Lower lobe of right lung (tissue), 2 donors: ENCODE data around the gene SLC17A9. TPM values are rescaled to one million over a fixed set of nuclear protein-coding genes. Genes with fewer than 3 reads are reported as not detected.
"Not testable (repeated sequence)": the region's sequence is repeated elsewhere in the genome, so short reads cannot be mapped to it uniquely, and the experiment has no call there.

Source experiments
- ATAC-seq, 2 donors: fragments of 200-7000 bp; cut with Tn5 transposase; one replicate each; pipeline ENCODE4 v1.9.1; 2020 to 2022; ENCODE audit warnings: mild to moderate bottlenecking in 2 of 2, moderate library complexity in 2 of 2
- DNase-seq: peaks from one replicate; pipeline ENCODE4 v3.0.0-alpha.2; 2020
- H3K27ac ChIP-seq: fragments of 200-600 bp; one replicate; pipeline ENCODE4 v1.8.0; 2022
- H3K27me3 ChIP-seq: fragments of 200-600 bp; one replicate; pipeline ENCODE4 v1.8.0; 2022; ENCODE audit warnings: low read depth
- H3K36me3 ChIP-seq: fragments of 200-600 bp; one replicate; pipeline ENCODE4 v1.8.0; 2022; ENCODE audit warnings: mild to moderate bottlenecking
- H3K4me1 ChIP-seq: fragments of 200-600 bp; one replicate; pipeline ENCODE4 v1.8.0; 2022
- H3K4me3 ChIP-seq: fragments of 200-600 bp; one replicate; pipeline ENCODE4 v1.8.0; 2022; ENCODE audit warnings: mild to moderate bottlenecking
- H3K9me3 ChIP-seq: fragments of 200-600 bp; one replicate; pipeline ENCODE4 v1.8.0; 2022
- intact Hi-C: fragments of 100-400 bp; cut with DNase I; formaldehyde crosslinking; loops from one replicate; pipeline ENCODE4 v1.11.0; 2022
- total RNA-seq: library from RNA; stranded (reverse); fragmentation: NEBNext Ultra II Directional; extraction: Animal tissue kit (Norgen Biotek cat#: 25700); gene quantifications from one replicate; pipeline ENCODE4 v1.2.1, GENCODE V29; 2021
- TF ChIP-seq, protein P1 (sequence below): fragments of 200-600 bp; IDR thresholded peaks from one replicate; pipeline ENCODE4 v1.8.0; 2022; ENCODE audit warnings: antibody characterized with exemption, mild to moderate bottlenecking
- donor health status: DM: no; HTN: yes; CAD: no; lungs with severe emphysema.

The SLC17A9 gene
- total RNA-seq, 1 donor from 2014 or later = 10.4 TPM

DNA sequence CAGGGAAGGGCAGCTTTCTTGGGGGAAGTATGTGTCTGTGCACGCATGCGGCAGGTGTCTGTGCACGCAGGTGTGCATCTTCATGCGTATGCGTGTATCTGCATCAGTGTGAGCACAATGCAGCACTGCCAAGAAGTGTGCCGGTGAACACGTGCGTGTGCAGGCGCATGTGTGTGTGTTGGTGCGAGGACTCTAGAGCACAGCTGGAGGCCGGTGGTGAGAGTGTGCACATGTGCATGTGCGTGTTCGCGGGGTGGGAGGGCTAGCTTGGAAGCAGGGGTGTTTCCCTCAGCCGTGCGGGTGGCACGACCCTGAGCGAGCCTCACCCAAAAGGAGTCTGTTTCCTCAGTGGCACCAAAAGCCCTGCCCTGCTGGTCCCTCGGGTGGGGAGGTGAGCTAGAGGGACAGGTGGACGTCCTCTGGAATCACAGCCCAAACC is 7.5 kb downstream of the SLC17A9 start:
- intact Hi-C loops = no loop called here

DNA sequence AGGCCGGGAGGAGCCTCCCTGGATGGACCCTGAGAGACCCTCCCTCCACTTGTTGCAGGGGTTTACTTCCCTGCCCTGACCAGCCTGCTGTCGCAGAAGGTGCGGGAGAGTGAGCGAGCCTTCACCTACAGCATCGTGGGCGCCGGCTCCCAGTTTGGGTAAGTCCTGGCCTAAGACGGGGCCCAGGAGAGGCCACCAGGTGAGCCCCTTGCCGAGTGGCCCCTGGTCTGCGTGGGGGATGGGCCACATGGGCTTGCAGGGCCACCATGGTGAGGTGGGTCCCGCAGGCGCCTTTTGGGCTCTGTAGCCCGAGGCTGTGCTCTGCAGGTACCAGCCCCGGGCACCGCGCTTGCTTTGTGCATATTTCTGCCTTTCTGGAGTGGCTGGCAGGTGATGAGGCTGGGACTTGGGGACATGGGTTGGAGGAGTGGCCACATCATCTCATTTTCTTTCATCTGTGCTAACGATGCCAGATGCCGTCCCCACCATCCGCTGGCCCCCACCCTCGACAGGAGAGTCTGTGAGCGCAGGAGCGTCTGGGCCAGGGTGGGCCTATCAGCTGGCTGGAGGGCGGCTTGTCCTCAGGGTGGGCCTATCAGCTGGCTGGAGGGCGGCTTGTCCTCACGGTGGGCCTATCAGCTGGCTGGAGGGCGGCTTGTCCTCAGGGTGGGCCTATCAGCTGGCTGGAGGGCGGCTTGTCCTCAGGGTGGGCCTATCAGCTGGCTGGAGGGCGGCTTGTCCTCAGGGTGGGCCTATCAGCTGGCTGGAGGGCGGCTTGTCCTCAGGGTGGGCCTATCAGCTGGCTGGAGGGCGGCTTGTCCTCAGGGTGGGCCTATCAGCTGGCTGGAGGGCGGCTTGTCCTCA is 8.2 kb downstream of the SLC17A9 start:
- H3K27ac ChIP-seq, H3K36me3 ChIP-seq, intact Hi-C loops, DNase-seq, ATAC-seq, H3K9me3 ChIP-seq, H3K4me3 ChIP-seq, H3K4me1 ChIP-seq, H3K27me3 ChIP-seq: not testable (repeated sequence)

More for the DNA sequence above, 7.5 kb downstream of the SLC17A9 start:
- Histone ChIP-seq H3K36me3 (peaks cover 6% of the 10 kb centered on the region), H3K4me3 (no peak overlapping the region), H3K4me1 (no peaks in the 10 kb centered on the region), H3K27ac (no peak overlapping the region), H3K27me3 (no peaks in the 10 kb centered on the region), H3K9me3 (no peaks in the 10 kb centered on the region)
- DNase-seq = no peak
- no peak for ATAC-seq
- TF ChIP-seq, protein P1, sequence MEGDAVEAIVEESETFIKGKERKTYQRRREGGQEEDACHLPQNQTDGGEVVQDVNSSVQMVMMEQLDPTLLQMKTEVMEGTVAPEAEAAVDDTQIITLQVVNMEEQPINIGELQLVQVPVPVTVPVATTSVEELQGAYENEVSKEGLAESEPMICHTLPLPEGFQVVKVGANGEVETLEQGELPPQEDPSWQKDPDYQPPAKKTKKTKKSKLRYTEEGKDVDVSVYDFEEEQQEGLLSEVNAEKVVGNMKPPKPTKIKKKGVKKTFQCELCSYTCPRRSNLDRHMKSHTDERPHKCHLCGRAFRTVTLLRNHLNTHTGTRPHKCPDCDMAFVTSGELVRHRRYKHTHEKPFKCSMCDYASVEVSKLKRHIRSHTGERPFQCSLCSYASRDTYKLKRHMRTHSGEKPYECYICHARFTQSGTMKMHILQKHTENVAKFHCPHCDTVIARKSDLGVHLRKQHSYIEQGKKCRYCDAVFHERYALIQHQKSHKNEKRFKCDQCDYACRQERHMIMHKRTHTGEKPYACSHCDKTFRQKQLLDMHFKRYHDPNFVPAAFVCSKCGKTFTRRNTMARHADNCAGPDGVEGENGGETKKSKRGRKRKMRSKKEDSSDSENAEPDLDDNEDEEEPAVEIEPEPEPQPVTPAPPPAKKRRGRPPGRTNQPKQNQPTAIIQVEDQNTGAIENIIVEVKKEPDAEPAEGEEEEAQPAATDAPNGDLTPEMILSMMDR = no peak

DNA sequence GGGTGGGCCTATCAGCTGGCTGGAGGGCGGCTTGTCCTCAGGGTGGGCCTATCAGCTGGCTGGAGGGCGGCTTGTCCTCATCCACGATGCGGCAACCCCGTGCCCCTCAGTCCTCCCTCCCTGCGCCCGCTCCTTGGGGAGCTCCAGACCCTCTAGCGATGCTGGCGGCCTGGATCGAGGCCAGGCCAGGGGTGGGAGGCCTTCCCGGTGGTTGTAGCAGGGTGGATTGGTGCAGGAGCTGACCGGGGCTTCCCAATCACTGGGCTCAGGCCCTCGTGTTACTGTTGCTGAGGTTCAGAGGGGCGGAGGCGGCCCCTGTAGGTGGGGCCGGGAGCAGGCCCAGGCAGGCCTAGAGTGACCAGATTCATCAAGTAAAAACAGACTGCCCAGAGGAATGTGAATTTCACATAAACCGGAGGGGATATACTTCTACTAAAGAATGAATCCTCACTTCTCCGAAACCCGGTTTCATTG is 8.8 kb downstream of the SLC17A9 start:
- DNase-seq (no peak), ATAC-seq (no peak)
- intact Hi-C loops = no loop called here
- no peaks in the 10 kb centered on the region for H3K9me3 ChIP-seq
- H3K36me3 ChIP-seq = peaks cover 6% of the 10 kb centered on the region
- no peak overlapping the region for H3K27ac ChIP-seq
- no peaks in the 10 kb centered on the region for H3K4me1 ChIP-seq
- H3K4me3 ChIP-seq = no peak overlapping the region
- TF ChIP-seq, protein P1 = no peak
- no peaks in the 10 kb centered on the region for H3K27me3 ChIP-seq

DNA sequence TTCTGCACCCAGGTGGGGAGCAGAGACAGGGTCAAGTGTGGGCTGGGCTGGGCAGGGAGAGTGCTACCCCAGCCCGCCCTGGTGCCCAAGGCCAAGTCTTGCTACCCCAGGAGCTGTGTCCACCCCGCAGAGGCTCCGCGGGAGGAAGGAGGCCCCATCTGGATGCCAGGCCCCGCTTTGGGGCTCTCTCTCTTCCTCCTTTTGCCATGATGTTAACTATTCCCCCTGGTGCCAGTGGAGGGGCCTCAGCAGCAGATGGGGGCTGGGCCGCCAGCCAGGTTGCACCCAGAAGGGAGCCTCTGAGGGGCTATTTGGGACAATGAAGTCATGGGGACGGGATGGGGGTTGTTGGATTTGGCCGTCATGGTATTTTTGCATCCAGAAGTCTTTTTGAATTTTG is 9.3 kb downstream of the SLC17A9 start:
- Histone ChIP-seq H3K27ac (no peak overlapping the region), H3K27me3 (no peaks in the 10 kb centered on the region), H3K36me3 (peaks cover 6% of the 10 kb centered on the region), H3K9me3 (no peaks in the 10 kb centered on the region), H3K4me3 (no peak overlapping the region), H3K4me1 (no peaks in the 10 kb centered on the region)
- ATAC-seq (no peak), DNase-seq (no peak)
- intact Hi-C loops = no loop called here
- TF ChIP-seq, protein P1 = no peak

DNA sequence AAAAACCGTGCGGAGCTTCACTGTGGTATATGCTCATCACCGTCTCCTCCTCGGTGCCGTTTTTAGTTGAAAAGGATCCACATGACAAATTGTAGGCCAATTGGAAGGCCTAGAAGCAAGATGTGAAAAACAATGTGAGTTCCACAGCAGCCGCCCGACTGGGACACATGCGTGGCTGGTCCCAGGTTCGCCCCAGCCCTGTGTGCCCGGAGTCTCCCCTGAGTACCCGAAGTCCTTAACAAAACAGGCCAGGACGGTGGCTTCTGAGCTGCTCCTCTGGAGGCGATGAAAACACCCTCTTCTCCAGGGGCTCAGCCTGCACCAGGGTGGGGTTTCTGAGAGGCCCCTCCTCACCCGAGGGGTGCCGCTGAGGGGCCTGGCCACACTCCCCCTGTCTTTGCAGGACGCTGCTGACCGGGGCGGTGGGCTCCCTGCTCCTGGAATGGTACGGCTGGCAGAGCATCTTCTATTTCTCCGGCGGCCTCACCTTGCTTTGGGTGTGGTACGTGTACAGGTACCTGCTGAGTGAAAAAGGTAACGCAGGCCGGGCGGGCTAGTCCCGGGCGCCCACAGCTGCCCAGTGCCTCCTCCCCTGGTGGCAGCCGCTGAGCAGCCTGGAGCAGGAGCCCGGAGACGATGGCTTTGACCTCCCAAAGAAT is 9.8 kb downstream of the SLC17A9 start:
- TF ChIP-seq, protein P1 = no peak

More for the DNA sequence above, 9.8 kb downstream of the SLC17A9 start:
- H3K4me3 ChIP-seq = no peak overlapping the region
- intact Hi-C loops = no loop called here
- H3K27me3 ChIP-seq = no peaks in the 10 kb centered on the region
- no peaks in the 10 kb centered on the region for H3K9me3 ChIP-seq
- DNase-seq (no peak), ATAC-seq (no peak)
- H3K36me3 ChIP-seq = peaks cover 6% of the 10 kb centered on the region
- H3K27ac ChIP-seq = no peak overlapping the region
- no peaks in the 10 kb centered on the region for H3K4me1 ChIP-seq
